GM12878 (cell line): ENCODE results near the gene RIPPLY3. TPM values are rescaled to one million over a fixed set of nuclear protein-coding genes. Genes with fewer than 3 reads are reported as not detected.

Experiments
- BRCA1 ChIP-seq: IDR thresholded peaks from 2 replicates; pipeline ENCODE4 v1.6.1; 2011; ENCODE audit warnings: low read depth, low read length, improper control_type of control experiment
- CBFB ChIP-seq: IDR thresholded peaks from 2 replicates; pipeline ENCODE4 v1.6.1; 2016; ENCODE audit warnings: antibody characterized with exemption, low read depth
- CBX5 ChIP-seq: sonication (generic); IDR thresholded peaks from 2 replicates; pipeline ENCODE4 v1.6.1; 2016; ENCODE audit warnings: low read depth, moderate library complexity, mild to moderate bottlenecking, inconsistent platforms
- DPF2 ChIP-seq: fragments of 450-650 bp; IDR thresholded peaks from 2 replicates; pipeline ENCODE4 v1.6.1; 2017; ENCODE audit warnings: mild to moderate bottlenecking
- E2F8 ChIP-seq: fragments of 450-650 bp; IDR thresholded peaks from 2 replicates; pipeline ENCODE4 v1.6.1; 2018; ENCODE audit warnings: mild to moderate bottlenecking, low read depth, moderate library complexity; ENCODE audit not compliant: partially characterized antibody
- EGR1 ChIP-seq, 2 experiments: IDR thresholded peaks; 1 replicate in 1 of 2; 2 replicates in 1 of 2; pipeline ENCODE4 v1.6.1; 2011 to 2012; ENCODE audit warnings: low read depth in 2 of 2, low read length in 2 of 2, borderline replicate concordance in 1 of 2, mild to moderate bottlenecking in 1 of 2, moderate library complexity in 1 of 2
- IRF3 ChIP-seq: fragments of 450-650 bp; IDR thresholded peaks from 2 replicates; pipeline ENCODE4 v1.6.1; 2014; ENCODE audit warnings: mild to moderate bottlenecking
- KLF5 ChIP-seq: fragments of 450-650 bp; IDR thresholded peaks from 2 replicates; pipeline ENCODE4 v1.6.1; 2014; ENCODE audit warnings: mild to moderate bottlenecking; ENCODE audit not compliant: partially characterized antibody
- NFYB ChIP-seq: IDR thresholded peaks from 2 replicates; pipeline ENCODE4 v1.6.1; 2011; ENCODE audit warnings: low read depth, mild to moderate bottlenecking, low read length, improper control_type of control experiment, moderate library complexity; ENCODE audit not compliant: insufficient read depth
- NKRF ChIP-seq: fragments of 450-650 bp; conservative IDR thresholded peaks from 2 replicates; pipeline ENCODE4 v1.6.1; 2017; ENCODE audit warnings: mild to moderate bottlenecking, moderate library complexity
- NR2C1 ChIP-seq: fragments of 450-650 bp; IDR thresholded peaks from 2 replicates; pipeline ENCODE4 v1.6.1; 2017; ENCODE audit warnings: antibody characterized with exemption, mild to moderate bottlenecking, moderate library complexity
- PAX8 ChIP-seq: fragments of 450-650 bp; IDR thresholded peaks from 2 replicates; pipeline ENCODE4 v1.6.1; 2017; ENCODE audit warnings: mild to moderate bottlenecking, moderate library complexity
- PKNOX1 ChIP-seq: fragments of 450-650 bp; IDR thresholded peaks from 2 replicates; pipeline ENCODE4 v1.6.1; 2016; ENCODE audit warnings: mild to moderate bottlenecking
- PML ChIP-seq: IDR thresholded peaks from 2 replicates; pipeline ENCODE4 v1.6.1; 2012; ENCODE audit warnings: low read length, inconsistent platforms
- POU2F2 ChIP-seq: IDR thresholded peaks from 3 replicates; pipeline ENCODE4 v1.6.1; 2011; ENCODE audit warnings: low read depth, mild to moderate bottlenecking, low read length, borderline replicate concordance
- YBX1 ChIP-seq: fragments of 450-650 bp; IDR thresholded peaks from 2 replicates; pipeline ENCODE4 v1.6.1; 2016; ENCODE audit warnings: antibody characterized with exemption
- YY1 ChIP-seq: IDR thresholded peaks from 2 replicates; pipeline ENCODE4 v1.6.1; 2011; ENCODE audit warnings: low read depth, mild to moderate bottlenecking, low read length
- ZNF24 ChIP-seq: fragments of 450-650 bp; IDR thresholded peaks from 2 replicates; pipeline ENCODE4 v1.6.1; 2017; ENCODE audit warnings: antibody characterized with exemption, mild to moderate bottlenecking
- ZNF687 ChIP-seq: fragments of 450-650 bp; IDR thresholded peaks from 2 replicates; pipeline ENCODE4 v1.6.1; 2017; ENCODE audit warnings: mild to moderate bottlenecking, moderate library complexity
- polyA plus RNA-seq, 11 experiments: library from polyadenylated mRNA; depleted of rRNA in 4 of 11; unstranded in 6 of 11; stranded (reverse) in 5 of 11; fragments of >200 nt; fragmentation: Nextera tagmentation in 4 of 11; fragmentation: Illumina TruSeq in 1 of 11; extraction: Ambion mirVana in 4 of 11; extraction: Trizol in 1 of 11; gene quantifications; 1 replicate in 1 of 11; 2 replicates in 10 of 11; pipeline versions ENCODE4 v1.2.1 to v1.2.3, GENCODE V29; 2011 to 2016; ENCODE audit warnings: inconsistent platforms in 2 of 11, missing spikeins in 2 of 11, low read depth in 1 of 11
- total RNA-seq, 4 experiments: library from RNA; depleted of rRNA in 3 of 4; stranded (reverse); fragments of >200 nt in 3 of 4; fragmentation: Illumina TruSeq in 1 of 4; extraction: Trizol in 1 of 4; gene quantifications; 2 replicates each; pipeline versions ENCODE4 v1.2.1 to v1.2.3, GENCODE V29; 2013 to 2021

The RIPPLY3 gene
- total and polyA plus RNA-seq, 10 of the 15 experiments (the other 5 are each of a cell fraction or from before 2014, with no cell fraction given), result not detected

- TF ChIP-seq ZNF687, result 0 out of 2 replicates have a peak, but pooled peaks have one; percentile 19
- TF ChIP-seq NFYB, result peak; percentile 26; the same call in 1 of the 2 replicates
- TF ChIP-seq POU2F2, result peak; percentile 36; the same call in 1 of the 3 replicates
- no peak for TF ChIP-seq KLF5
- no peak for TF ChIP-seq EGR1 (IDR thresholded peaks at IDR 0.05; ENCODE audit: borderline replicate concordance in 1 of 2, low read depth in 2 of 2, low read length in 2 of 2)
- no peak for TF ChIP-seq NR2C1
- peak; percentile 38; the same call in 1 of the 2 replicates for TF ChIP-seq IRF3
- no peak for TF ChIP-seq CBFB
- TF ChIP-seq ZNF24, result 0 out of 2 replicates have a peak, but pooled peaks have one; percentile 19
- TF ChIP-seq CBX5, result no peak
- no peak for TF ChIP-seq PAX8
- TF ChIP-seq BRCA1, result no peak
- TF ChIP-seq DPF2, result peak; percentile 59; the same call in 1 of the 2 replicates
- TF ChIP-seq YBX1, result no peak
- TF ChIP-seq YY1, result 0 out of 2 replicates have a peak, but pooled peaks have one; percentile 27
- no peak for TF ChIP-seq E2F8
- no peak for TF ChIP-seq PML
- 0 out of 2 replicates have a peak, but pooled peaks have one; percentile 23 for TF ChIP-seq NKRF
- TF ChIP-seq PKNOX1, result peak; percentile 46
These were observed 3.3 kb downstream of the RIPPLY3 start (continued) for GRCh38 chr21:37009740-37010341.
